ENCODE data around the gene RAB6B.

DNA sequence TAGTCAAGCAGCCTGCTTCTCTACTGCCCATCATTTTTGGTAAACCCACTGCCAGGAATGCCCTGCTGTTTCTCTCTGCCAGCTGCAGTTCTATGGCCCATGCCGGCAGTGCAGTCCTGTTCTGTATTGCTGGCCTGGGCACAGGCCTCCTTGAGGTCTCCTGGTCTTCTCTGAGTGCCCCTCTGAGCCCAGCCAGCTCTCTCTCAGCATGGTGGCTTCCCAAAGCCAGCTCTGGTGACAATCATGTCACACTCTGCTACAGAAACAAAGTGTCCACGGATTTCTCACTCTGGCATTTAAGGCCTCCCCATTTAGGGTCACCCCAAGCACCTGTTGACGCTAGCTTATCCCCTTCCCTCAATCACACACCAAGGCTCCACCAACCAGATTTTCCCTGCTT lies 65.6 kb downstream of the RAB6B start:
- no peak for TF ChIP-seq YY1 (IDR thresholded peaks at IDR 0.05; ENCODE audit: insufficient read depth, insufficient read length)
- TF ChIP-seq ZNF274 (IDR thresholded peaks at IDR 0.05; ENCODE audit: low read depth, low read length), result no peak
- TF ChIP-seq SUZ12 (IDR thresholded peaks at IDR 0.05; ENCODE audit: extremely low read depth, insufficient read depth, insufficient read length), result no peak
